NCI-H1417 (cell line): ENCODE data around the gene PIGBOS1.
"Not testable (repeated sequence)": the region's sequence is repeated elsewhere in the genome, so short reads cannot be mapped to it uniquely, and the experiment has no call there.

Experiments used
- DNase-seq, 3 experiments: peaks; one replicate each; lab custom pipeline; 2025; lab: John Stamatoyannopoulos, UW

The PIGBOS1 gene

GRCh38 chr15:55290528-55291057 lies 28.3 kb downstream of the PIGBOS1 start:
- peak in 2 of 3 experiments; percentile 55 to 77 for DNase-seq

DNA sequence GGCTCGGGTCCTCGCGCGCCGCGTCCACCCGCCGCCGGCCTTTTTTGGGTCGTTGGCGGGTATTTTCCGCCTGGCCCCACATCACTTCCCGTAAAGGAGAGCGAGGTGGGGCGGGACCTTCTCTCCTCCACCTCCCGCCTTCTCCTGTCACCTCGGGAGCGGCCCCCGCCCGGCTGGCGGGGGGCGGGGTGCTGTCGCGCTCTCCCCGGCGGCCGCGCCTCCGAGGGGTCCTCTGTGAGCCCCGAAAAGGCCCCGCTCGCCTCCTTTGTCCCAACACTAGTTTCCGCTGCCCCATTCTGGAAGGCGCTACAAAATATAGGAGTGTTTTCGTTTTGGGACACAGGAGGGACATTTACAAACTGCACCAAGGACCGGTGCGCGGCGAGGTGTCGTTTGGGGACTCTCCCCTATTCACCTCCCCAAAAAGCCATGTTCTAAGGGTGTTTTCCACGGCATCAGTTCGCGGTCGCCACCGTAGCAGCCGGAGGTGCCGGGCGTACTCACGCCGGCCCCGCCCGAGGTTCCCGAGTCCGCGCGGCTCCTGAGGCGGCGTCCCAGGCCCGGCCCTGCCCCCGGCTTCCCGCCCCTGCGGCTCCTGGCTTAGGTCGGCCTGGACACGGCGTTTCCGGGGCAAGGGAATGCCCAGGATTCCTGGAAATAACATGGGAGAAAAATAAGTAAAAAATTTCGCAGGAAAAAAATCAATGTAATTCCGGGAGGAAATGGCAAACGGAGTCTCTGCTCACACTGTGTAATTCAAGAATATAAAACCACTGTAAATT lies 29.0 kb downstream of the PIGBOS1 start, which contains the start of gene RAB27A:
Gene RAB27A, minus strand, starts transcription at position 68 of the 782 bp plus-strand sequence. CDS start 54,879 bp downstream, outside the sequence.
- DNase-seq = peak; percentile 44 to 77 (median 55)

- DNase-seq = peak in 2 of 3 experiments; percentile 41 to 48
Observed at GRCh38 chr15:55289011-55289745, 29.7 kb downstream of the PIGBOS1 start.

- no peak for DNase-seq
Observed at GRCh38 chr15:55288006-55288717, 30.8 kb downstream of the PIGBOS1 start.

GRCh38 chr15:55286442-55287189 lies 32.3 kb downstream of the PIGBOS1 start:
- not testable (repeated sequence) for DNase-seq

- no peak for DNase-seq
Observed at GRCh38 chr15:55284426-55284825, 34.5 kb downstream of the PIGBOS1 start.

DNA sequence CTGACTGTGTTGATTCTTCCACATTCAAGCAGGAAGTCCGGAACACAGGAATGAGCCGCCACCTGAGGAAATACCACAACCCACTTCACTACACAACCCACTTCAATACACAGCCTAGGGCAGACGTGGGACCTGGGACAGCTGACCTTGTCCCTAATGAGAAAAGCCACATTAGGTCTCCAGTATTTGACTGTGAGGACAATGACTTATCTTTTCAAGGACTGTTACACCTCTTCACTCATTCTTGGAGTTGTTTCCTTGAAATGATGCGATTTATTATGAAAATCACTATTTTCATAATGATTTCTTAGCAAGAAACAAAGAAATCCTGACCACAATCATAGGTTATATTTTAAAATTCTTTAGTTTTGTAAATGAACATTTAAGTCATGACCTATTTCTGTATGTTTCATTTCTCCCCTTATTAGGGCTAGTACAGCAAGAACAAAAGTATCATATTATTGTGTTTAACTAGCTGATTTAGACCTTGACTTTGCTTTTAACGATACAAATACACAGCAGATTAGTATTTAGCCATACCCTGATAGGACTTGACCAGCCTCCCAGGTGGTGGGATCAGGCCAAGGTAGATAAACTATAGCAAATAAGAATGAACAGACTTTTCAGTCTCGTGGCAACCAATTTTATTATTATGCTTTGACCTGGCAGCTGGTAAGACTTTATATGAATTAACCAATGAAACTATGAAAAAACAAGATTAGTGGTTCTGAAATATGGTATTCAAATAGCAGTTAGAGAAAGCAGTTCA lies 35.4 kb downstream of the PIGBOS1 start:
- DNase-seq = no peak

- no peak for DNase-seq
Observed at GRCh38 chr15:55282284-55282833, 36.6 kb downstream of the PIGBOS1 start.

DNA sequence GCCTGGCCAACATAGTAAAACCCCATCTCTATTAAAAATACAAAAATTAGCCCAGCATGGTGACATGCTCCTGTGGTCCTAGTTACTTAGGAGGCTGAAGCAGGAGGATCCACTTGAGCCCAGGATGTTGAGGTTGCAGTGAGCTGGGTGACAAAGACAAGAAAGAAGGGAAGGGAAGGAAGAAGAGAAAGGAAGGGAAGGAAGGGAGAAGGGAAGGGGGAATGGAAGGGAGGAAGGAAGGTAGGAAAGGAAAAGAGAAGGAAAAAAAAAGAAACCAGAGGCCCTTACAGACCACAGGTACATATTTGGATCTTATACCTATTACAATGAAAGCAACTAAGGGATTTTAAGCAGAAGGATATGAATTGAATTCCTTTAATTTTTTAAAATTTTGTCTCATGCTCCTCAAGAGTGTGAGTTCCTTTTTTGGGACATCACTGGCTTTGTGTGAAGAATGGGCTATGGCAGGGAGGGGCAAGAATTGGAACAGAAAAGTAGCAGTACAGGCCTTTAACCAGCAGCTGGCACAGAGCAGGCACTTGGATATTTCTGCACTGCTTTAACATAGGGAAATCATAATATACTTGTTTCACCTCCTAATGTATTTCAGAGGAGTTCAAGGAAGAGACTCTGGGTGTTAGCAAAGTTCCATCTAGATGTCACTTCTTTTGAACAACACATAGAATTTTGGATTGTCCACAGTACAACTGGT lies 37.2 kb downstream of the PIGBOS1 start:
- no peak for DNase-seq

- DNase-seq = not testable (repeated sequence)
Observed at GRCh38 chr15:55280589-55280988, 38.3 kb downstream of the PIGBOS1 start.

- no peak for DNase-seq
Observed at GRCh38 chr15:55279746-55280351, 39.1 kb downstream of the PIGBOS1 start.

DNA sequence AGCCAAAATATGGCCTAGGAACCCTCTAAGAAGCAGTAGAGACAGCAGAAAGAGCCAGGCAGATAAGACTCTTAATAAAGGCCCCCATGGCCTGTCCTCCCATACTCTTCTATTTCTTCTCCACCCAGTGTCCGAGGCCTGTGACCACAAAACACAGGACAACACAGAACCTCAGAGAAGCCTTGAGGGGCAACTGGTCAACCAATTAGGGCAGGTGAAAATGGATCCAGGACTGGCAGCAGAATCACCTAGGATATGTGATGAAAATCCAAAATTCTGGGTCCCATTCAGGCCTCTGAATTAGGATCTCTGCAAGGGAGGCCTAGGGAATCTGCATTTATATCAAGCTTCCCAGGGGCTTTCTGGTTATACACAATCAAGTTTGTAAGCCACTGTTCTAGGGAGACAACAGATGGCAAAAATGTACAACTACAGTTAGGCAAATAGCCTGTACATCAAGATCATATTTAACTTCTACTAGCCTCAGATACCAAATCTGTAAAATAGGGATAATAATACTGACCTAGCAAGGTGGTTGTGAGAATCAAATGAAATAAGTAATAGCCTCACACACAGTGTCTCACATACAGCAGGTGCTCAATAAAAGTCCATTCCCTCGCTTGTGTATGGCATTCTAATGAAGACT lies 39.7 kb downstream of the PIGBOS1 start:
- DNase-seq = no peak

- DNase-seq = no peak
Observed at GRCh38 chr15:55277715-55278114, 41.2 kb downstream of the PIGBOS1 start.

GRCh38 chr15:55277116-55277564 lies 41.8 kb downstream of the PIGBOS1 start:
- no peak for DNase-seq

GRCh38 chr15:55276324-55276723 lies 42.6 kb downstream of the PIGBOS1 start:
- no peak for DNase-seq

DNA sequence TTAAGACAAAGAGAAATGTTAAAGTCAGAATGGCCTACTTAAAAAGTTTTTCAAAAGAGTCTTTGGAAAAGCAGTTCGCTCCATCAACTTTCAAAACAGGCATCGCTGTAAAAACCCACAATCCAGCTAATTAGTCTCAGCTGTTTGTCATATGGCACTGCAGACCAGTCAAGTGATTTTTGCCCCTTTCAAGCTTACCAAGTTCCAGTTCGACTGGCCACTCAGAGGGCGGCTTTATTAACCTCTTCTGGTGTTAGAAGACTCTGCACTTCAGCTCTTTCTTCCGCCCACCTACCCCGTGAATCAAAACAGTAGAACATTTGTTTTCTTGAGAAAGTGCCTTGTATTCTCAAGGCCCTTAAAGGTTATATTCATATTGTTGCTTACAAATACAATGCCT lies 48.6 kb downstream of the PIGBOS1 start:
- DNase-seq = no peak

GRCh38 chr15:55268176-55268695 lies 50.7 kb downstream of the PIGBOS1 start:
- no peak for DNase-seq

DNA sequence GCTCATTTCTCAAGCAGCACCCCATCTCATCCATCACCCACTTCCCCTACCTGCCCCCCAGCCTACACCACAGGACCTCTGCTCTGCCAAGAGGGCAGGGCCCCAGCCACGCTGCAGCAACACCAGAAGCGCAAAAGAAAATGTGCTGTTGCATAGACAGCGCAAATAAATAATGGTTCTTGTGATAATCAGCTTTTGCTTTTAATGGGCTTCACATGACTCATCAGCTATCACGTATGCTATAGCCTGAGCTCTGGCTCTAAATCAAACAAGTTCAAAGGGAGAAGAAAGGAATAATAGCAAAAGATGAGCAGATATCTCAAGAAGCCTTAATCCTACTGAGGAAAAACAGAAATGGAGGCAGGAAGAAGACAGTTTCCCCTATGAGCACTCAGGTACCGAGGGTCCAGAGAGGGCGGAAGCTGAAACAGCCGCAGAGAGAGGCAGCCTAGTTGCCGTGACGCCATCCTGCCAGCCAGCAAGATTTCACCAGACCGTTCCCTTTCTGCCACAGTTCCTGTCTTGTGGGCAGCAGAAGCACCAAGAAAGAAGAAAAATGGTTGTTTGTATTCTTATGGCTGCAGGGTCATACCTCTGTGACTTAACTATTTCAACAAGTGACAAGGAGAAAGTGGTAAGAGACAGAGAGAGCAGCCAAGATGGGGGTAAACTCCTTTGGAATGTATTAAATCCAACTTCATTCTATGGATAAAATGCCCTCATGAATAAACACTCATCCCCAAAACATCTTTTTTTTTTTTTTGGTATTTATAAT lies 51.3 kb downstream of the PIGBOS1 start:
- DNase-seq = peak in 2 of 3 experiments; percentile 3 to 29
